Measurements from ENCODE around the gene GLB1L2.

GRCh38 chr11:134383576-134384221 lies 51.9 kb downstream of the GLB1L2 start:
- TF ChIP-seq CTCF (IDR thresholded peaks at IDR 0.05) (no peak), POLR2A (IDR thresholded peaks at IDR 0.05) (no peak)

Measured in thyroid gland (tissue), 4 donors.